Bone marrow (tissue), 2 donors: ENCODE measurements around the gene CEP70.
A peak's percentile ranks its signal among the peaks of the same experiment; 100 is the strongest.
"Not testable (repeated sequence)": the region's sequence is repeated elsewhere in the genome, so short reads cannot be mapped to it uniquely, and the experiment has no call there.

Experiments used
- DNase-seq, 2 donors: peaks; one replicate each; lab custom pipeline; 2025; lab: John Stamatoyannopoulos, UW

CEP70 gene

GRCh38 chr3:138594150-138594934 is at the start of gene CEP70:
CEP70 (minus strand) TSS chr3:138594260; CDS start chr3:138572927, 21,333 bp downstream.
- no peak for DNase-seq

- DNase-seq, result no peak
These were observed 48.8 kb upstream of the CEP70 start for GRCh38 chr3:138642927-138643253.

GRCh38 chr3:138642226-138642926 is 48.3 kb upstream of the CEP70 start:
- DNase-seq, result no peak

GRCh38 chr3:138640537-138640936 is 46.5 kb upstream of the CEP70 start:
- no peak for DNase-seq

GRCh38 chr3:138638641-138639040 is 44.6 kb upstream of the CEP70 start:
- DNase-seq, result no peak

GRCh38 chr3:138629526-138629925 is 35.5 kb upstream of the CEP70 start:
- DNase-seq, result no peak

- DNase-seq, result no peak
These were observed 31.8 kb upstream of the CEP70 start for GRCh38 chr3:138625707-138626365.

GRCh38 chr3:138624518-138624917 is 30.5 kb upstream of the CEP70 start:
- no peak for DNase-seq

GRCh38 chr3:138620431-138620830 is 26.4 kb upstream of the CEP70 start:
- no peak for DNase-seq

- DNase-seq, result no peak
These were observed 21.4 kb upstream of the CEP70 start for GRCh38 chr3:138615462-138615861.

- DNase-seq, result no peak
These were observed 15.8 kb upstream of the CEP70 start for GRCh38 chr3:138609898-138610266.

GRCh38 chr3:138608322-138609135 is 14.5 kb upstream of the CEP70 start, which contains the start of gene FAIM:
FAIM (plus strand) TSS chr3:138608771; CDS start chr3:138619727, 10,956 bp downstream.
- peak in 1 of 2 donors; percentile 60 for DNase-seq

- not testable (repeated sequence) for DNase-seq
These were observed 10.1 kb upstream of the CEP70 start for GRCh38 chr3:138604106-138604595.

GRCh38 chr3:138601661-138602060 is 7.6 kb upstream of the CEP70 start:
- DNase-seq, result not testable (repeated sequence)

GRCh38 chr3:138600100-138600745 is 6.2 kb upstream of the CEP70 start:
- DNase-seq, result no peak

- DNase-seq, result no peak
These were observed 4.5 kb upstream of the CEP70 start for GRCh38 chr3:138598534-138598933.

- not testable (repeated sequence) for DNase-seq
These were observed 3.3 kb upstream of the CEP70 start for GRCh38 chr3:138597186-138597976.

- DNase-seq, result no peak
These were observed 1.0 kb upstream of the CEP70 start for GRCh38 chr3:138594935-138595610.

- DNase-seq, result no peak
These were observed 441 bp downstream of the CEP70 start for GRCh38 chr3:138593488-138594149.
